SH-SY5Y (cell line): Measurements from ENCODE around the gene ATRAID.

ENCODE experiments used
- GATA2 ChIP-seq: IDR thresholded peaks from 2 replicates; pipeline ENCODE4 v1.6.1; 2011; ENCODE audit warnings: mild to moderate bottlenecking, low read depth, low read length
- GATA3 ChIP-seq: IDR thresholded peaks from 2 replicates; pipeline ENCODE4 v1.6.1; 2011; ENCODE audit warnings: low read depth, mild to moderate bottlenecking, low read length, moderate library complexity

GRCh38 chr2:27221166-27221565 is 9.3 kb downstream of the ATRAID start:
- TF ChIP-seq GATA2: no peak
- TF ChIP-seq GATA3: no peak
